ENCODE data around the gene MATN1.

MATN1 gene

DNA sequence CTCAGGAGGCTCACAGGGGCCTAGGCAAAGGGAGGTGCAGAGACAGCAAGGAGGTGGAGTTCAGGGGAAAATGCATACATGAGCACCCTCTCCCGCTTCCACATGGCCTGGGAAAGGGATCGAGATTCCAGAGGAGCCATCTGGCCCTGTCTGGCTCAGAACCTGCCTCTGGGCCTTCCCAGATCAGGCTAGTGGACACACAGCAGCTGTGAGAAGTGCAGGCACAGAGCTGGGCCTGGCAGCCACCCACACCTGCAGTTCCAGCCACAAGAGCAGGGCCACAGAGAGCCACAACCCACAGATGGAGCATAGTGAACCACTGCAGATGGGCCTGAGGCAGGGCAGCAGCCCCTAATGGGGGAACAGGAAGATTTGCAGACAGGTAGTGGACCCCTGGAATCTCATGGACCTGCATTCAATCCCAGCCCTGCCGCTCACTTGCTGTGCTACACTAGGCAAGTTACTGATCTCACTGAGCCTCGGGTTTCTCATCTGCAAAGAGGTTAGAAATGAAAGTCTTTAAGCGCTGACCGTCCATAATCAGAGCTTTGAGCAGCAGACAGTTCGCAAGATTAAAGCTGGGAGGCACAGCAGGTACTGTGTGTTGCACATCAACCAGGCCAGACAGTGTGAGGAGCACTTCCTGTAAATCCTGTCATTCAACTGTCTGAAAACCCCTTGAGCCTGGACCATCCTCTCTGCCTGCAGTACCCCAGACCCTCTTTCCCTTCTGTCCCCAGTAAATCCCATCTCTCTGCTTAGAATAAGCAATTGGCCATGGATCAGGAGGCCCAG is 58.0 kb downstream of the MATN1 start:
- in situ Hi-C loops (cut with MboI; ENCODE audit: low sequenced_read_pairs), result no loop called here

DNA sequence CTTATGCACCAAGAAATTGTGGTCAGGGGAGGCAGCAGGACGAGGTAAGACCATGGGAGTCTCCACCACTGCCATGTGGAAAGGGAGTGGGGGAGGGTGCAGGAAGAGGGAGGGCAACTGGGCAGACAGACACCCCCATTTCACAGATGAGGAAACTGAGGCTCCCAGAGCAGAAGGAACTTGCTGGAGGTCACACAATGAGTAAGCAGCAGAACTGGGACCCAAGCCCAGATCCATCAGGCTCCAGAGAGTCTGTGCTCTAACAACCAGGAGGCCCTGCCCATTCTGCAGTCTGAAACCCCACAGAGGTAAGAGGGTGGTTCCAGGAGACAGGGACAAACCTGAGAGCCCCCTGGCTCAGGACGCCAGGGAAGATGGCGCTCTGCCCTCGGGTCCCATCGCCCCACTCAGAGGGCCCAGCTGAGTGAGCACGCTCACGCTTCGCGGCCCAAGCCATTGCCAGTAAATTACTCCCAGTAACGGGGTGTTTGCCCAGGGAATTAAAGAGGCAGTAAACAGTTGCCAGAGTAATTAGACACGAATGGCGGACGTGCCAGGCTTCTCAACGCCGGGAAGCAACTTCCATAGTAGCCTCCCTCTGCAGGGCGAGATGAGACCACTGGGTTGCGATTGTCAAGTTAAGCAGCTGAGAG is 59.2 kb downstream of the MATN1 start:
- in situ Hi-C loops (cut with MboI; ENCODE audit: low sequenced_read_pairs), result no loop called here

DNA sequence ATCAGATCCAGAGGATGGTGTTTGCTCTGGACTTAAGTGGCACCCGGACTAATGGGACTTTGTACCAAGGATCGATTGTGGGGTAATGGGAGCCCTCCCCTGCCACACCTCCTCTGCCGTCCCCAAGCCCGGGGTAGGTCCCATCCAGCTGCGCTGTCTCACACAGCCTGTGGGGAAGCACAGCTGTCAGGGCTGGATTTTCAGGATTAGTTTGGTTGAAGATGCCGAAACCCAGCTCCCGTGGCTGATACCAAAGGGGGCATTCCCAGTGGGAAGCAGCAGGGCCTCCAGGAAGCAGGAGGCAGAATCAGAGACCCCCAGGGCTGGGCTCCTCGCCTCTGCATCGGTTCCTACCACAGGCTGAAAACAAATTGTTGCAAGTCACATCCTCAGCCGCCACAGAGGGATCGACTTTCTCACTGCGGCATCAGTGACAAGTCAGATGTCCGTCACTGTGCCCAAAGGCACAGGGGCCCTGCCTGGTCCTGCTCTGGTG is 59.7 kb downstream of the MATN1 start:
- in situ Hi-C loops (cut with MboI; ENCODE audit: low sequenced_read_pairs), result no loop called here

DNA sequence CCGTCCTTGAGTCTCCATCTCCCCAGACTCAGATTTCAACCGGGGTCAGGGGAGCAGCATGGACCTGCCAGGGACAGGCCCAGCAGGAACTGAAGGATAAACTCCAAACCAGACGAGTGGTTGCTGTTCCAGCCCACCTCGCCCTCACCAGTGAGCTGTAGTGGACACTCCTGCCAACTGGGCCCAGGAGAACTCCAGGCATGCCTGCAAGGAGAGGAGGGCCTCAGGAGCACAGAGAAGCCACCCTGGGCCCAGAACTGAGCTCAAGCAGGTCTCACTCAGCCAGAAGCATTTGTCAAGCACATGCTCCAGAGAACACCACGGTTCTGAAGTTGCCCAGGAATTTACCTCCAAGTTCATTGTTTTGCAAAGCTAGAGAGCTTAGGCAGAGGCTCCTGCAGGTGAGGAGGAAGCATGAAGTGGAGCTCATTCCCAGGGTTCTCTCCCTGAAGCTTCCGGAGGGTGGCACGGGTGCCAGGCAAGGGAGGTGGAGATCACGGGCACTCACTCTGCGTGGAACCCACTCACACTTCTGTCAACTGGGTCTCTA is 61.0 kb downstream of the MATN1 start:
- in situ Hi-C loops (cut with MboI; ENCODE audit: low sequenced_read_pairs), result no loop called here

DNA sequence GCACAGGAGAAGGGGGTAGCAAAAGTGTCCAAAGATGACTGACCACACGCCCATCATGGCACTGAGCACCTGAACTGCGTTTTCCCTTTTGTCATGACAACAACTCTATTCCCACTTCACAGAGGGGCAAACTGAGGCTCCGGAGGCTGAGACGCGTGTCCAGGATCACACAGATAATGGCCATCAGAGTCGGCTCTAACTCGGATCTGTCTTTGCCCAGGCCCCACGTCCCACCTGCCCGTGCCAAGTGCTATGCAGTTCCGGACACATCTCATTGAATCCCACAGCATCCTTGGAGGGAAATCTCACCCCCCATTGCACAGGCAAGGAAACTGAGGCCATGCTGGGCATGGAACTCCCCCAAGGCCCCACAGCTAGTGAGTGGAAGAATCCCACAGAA is 62.1 kb downstream of the MATN1 start:
- in situ Hi-C loops (cut with MboI; ENCODE audit: low sequenced_read_pairs), result no loop called here

All from hTERT RPE-1 (cell line).